Left renal pelvis (tissue), 4 donors: ENCODE results near the gene TRIM67. TPM values are rescaled to one million over a fixed set of nuclear protein-coding genes. Genes with fewer than 3 reads are reported as not detected.

Experiments
- polyA plus RNA-seq, 4 donors: library from polyadenylated mRNA; unstranded; fragments of 120-200 nt; gene quantifications; one replicate each; pipeline ENCODE4 v1.2.1, GENCODE V29; 2013; ENCODE audit not compliant: insufficient read length in 4 of 4

TRIM67 gene
- polyA plus RNA-seq, 4 donors = 0.06 to 0.20 (median 0.12) TPM

Other genes with a start within 250 kb of the TRIM67 start
- gene TTC13, start 183.2 kb upstream of the TRIM67 start, polyA plus RNA-seq = 10 to 100 TPM; 18.1 to 26.0 (median 23.1) TPM
- 10 to 100 TPM; 22.9 to 34.7 (median 26.5) TPM for gene ARV1, start 183.0 kb upstream of the TRIM67 start, polyA plus RNA-seq
- gene FAM89A, start 121.8 kb upstream of the TRIM67 start, polyA plus RNA-seq = 10 to 100 TPM; 16.2 to 19.4 (median 16.7) TPM
- gene GNPAT, start 79.2 kb downstream of the TRIM67 start, polyA plus RNA-seq = 10 to 100 TPM; 45.9 to 77.0 (median 67.9) TPM
- 10 to 100 TPM in 3 of 4 donors, 1 to 10 TPM in 1; 8.4 to 12.5 (median 11.3) TPM for gene EXOC8, start 175.8 kb downstream of the TRIM67 start, polyA plus RNA-seq
- gene SPRTN, start 176.2 kb downstream of the TRIM67 start, polyA plus RNA-seq = 10 to 100 TPM in 3 of 4 donors, 1 to 10 TPM in 1; 9.6 to 15.6 (median 13.8) TPM